Inflammatory macrophage treated with lipopolysaccharide for 4 hours (primary cell): ENCODE data around the gene CEACAM6.
"Not testable (repeated sequence)": the region's sequence is repeated elsewhere in the genome, so short reads cannot be mapped to it uniquely, and the experiment has no call there.

Experiments
- DNase-seq: peaks from one replicate; pipeline ENCODE4 v3.0.0-alpha.2; 2020

Gene CEACAM6

DNA sequence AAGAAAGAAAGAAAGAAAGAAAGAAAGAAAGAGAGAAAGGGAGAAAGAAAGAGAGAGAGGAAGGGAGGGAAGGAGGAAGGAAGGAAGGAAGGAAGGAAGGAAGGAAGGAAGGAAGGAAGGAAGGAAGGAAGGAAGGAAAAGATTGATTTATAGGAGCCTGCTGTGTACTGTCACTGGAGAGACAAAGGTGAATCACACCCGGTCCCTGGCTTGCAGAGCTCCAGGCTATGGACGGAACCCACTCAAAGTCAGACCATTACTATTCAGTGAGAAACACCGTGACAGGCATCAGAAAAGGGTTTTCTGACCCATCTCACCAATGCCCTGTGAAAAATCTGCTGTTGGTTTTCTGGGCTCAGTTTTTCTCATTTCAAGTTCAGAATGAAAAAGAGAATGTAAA lies 7.3 kb upstream of the CEACAM6 start:
- no peak for DNase-seq

DNA sequence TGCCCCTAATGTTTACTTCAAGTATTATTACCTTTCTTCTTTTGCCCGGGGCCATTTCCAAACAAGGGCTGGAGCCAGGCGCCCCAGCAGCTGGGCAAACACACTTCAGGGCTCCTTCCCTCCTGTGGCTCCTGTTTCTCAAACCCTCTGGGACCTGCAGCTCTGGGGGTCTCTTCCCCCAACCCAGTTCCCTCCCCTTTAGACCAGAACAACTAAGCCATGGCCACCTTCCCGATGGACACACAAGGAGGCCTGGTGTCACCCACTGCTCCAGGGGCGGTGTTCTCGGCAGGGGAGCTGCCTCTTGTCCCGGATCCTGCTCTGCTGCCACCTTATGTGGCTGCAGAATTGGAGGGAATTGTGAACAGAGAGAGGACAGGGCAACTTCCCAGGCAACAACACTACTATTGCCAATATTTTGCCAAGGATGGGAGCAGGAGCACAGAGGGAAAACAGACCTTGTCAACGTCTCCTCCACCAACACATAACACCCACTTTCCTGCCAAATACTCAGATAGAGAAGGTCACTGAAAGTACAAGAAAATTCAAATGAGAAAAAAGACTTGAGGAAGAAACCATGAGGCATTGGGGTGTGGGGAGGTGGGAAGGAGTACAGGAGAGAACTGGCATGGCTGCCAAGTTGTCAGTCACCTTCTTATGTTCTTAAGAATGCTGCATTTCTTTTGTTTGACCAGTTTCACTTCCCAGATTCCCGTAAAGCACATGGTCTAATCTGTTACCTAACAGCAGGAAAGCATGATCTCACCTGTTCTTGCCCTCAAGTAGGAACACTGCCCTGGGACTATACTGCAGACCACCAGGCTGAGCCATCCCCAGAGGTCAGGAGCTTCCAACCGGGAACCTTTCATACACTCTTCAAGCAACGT lies 4.8 kb upstream of the CEACAM6 start:
- DNase-seq, result peak; percentile 44

DNA sequence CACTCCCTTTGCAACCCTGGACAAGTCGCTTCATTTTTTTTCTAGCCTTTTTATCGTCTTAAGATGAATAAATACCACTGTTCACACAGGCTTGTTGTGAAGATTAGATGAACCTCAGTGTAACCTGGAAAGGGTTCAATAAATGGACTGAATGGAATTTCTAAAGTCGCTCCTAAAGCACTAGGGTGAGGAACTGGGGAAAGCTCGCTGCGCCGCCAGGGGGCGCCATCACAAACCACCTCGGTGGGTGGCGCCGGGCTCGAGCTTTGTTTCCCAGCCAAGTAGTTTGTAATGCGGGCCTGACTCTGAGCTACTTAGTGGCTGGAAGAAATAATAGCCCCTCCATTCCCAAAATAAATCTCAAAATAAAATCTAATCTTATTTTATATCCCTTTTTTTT lies 2.2 kb upstream of the CEACAM6 start:
- DNase-seq, result peak; percentile 63

DNA sequence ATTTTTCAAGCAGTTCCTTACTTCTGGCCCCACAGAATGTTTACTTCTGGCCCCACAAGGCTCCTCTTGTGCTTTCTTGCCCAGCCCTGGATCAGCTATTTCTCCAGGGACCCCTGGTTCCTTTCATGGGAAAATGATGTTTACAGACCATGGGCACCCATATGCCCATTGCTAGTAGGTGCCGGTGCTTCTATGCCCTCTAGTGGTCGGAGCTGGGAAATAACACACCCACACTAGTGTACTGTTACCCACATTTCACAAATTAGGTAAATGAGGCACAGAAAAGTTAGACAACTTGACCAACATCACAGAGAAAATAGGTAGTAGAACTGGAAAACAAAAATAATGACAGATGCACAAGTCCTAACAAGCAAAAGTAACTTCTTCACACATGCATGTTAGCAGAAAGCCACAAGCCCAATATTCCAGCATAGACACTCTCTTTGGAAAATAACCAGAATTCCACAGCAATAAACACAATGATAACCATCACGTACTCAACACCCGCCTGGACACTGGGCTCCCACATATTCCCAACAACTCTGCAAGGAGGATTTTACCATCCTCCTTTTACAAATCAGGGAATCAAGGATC lies 1.3 kb upstream of the CEACAM6 start:
- peak; percentile 58 for DNase-seq

DNA sequence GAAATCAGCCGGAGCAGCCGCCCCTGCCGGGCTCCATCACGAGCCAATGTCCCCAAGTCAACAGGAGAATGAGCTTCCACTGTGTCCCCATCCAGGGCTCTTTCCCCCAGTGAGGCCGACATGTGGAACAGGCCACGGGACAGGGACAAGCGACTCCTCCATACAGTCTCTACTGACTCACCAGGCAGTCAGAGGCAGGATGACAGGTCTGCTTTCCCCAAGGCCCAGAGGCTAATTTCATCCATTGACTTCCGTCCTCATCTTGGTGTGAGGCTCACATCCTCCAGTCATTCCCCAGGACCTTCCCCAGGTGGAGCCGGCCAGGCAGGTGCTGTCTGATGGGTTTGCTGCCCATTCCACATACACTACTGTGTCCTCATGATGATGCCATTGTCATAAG lies 3.5 kb downstream of the CEACAM6 start:
- no peak for DNase-seq

DNA sequence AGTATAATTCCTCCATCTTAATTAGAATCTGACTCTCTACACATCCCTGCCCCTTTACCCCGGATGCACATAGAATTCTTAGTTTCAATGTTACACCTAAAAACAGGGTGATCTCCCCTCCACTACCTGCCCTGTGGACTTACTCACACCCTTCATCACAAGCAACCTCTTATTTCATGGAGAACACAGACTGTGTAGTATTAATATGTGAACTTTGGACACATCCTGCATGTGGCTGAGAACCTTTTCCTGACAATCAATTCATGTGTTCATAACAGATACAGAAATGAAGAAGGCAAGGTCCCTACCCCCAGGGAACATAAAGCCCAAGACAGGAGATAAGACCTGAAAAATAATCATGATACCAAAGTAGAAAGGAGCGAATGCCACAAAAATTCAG lies 11.8 kb downstream of the CEACAM6 start:
- DNase-seq, result no peak

DNA sequence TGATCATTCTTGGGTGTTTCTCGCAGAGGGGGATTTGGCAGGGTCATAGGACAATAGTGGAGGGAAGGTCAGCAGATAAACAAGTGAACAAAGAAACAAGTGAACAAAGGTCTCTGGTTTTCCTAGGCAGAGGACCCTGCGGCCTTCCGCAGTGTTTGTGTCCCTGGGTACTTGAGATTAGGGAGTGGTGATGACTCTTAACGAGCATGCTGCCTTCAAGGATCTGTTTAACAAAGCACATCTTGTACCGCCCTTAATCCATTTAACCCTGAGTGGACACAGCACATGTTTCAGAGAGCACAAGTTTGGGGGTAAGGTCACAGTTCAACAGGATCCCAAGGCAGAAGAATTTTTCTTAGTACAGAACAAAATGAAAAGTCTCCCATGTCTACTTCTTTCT lies 12.8 kb downstream of the CEACAM6 start:
- not testable (repeated sequence) for DNase-seq

DNA sequence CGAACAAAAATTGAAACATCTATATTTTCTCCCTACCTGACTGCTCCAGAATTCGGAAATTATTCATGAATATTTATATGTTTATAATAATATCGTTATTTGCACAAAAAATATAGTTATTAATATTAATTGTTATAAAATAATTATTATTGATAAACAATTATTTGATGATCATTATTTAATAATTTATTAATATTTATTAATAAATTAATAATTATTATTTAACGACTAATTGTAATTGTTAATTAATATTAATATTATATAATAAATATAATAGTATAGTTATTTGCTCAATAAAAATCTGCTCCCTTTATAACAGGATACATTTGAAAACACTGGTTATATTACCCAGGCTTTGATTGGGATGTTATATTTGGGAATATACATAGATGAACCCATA lies 14.3 kb downstream of the CEACAM6 start:
- no peak for DNase-seq

DNA sequence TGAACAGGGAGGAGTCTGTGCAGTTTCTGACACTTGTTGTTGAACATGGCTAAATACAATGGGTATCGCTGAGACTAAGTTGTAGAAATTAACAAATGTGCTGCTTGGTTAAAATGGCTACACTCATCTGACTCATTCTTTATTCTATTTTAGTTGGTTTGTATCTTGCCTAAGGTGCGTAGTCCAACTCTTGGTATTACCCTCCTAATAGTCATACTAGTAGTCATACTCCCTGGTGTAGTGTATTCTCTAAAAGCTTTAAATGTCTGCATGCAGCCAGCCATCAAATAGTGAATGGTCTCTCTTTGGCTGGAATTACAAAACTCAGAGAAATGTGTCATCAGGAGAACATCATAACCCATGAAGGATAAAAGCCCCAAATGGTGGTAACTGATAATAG lies 16.1 kb downstream of the CEACAM6 start:
- no peak for DNase-seq

DNA sequence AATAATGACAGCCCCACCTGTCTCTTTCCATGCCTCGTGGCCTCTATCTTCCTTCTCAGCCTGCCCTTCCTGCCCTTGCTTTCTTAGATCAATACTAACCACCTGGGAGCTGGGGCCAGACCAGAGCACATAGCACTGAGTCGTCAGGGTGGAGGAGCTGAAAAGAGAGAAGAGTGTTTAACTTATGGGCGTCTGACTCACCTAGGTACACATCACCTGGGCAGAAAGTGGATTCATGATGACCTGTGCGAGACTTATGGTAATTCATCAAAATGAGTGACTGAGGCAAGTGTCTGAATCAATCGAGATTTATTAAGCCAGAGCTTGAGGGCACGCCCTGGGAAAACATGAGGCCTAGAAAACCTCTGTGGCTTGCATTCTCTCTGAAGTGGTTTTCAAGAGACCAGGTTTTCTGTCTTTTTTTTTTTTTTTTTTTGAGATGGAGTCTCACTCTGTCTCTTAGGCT lies 19.2 kb downstream of the CEACAM6 start:
- no peak for DNase-seq

DNA sequence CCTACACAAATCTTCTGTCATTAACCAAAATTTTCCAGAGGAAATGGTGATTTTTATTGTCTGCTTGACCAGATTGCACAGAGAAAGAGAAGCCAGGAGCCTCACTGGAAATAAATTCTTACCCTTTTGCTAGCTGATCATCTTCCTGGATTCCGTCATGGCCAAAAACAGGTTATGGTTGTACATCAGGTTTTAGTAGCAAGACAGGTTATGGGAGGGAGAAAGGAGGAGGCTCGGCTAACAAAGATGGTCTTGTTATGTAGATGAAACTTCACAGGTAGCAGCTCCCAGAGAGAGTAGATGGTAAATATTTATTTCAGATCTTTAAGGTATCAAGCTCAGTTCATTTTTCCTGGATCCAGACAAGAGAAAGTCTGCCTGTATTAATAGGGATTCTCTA lies 21.4 kb downstream of the CEACAM6 start:
- no peak for DNase-seq

DNA sequence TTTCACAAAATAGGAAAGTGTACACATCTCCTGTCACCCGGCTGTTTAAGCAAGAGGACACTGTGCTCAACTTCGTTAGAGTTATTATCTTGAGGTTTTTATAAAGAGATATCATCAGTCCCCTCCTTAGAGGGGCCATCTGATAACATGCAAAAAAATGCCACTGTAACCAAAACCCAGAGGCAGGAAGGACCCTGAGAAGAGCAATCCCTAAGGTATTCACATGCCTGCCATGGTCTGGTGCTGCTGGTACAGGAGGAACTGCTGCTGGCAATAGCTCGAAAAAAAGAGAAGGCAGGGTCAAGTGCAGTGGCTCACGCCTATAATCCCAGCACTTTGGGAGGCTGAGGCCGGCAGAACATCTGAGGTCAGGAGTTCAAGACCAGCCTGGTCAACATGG lies 28.3 kb downstream of the CEACAM6 start:
- no peak for DNase-seq

DNA sequence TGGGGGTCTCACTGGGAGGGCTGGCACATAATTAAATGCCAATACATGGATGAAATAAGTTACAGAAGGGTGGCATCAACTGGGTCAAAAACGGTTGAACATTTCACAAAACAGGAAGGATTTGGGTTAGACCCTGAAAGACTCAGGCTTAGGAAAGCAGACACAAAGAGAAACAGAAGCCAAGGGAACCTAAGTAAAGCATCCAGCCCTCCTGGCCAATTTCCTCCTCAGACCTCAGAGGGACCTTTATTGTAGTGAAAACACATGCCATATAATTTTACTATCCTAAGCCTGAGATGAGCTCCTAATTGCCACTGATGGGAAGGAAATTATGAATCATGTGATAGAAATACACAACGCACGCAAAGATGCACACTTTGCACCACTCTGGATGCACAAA lies 29.0 kb downstream of the CEACAM6 start:
- DNase-seq, result no peak

DNA sequence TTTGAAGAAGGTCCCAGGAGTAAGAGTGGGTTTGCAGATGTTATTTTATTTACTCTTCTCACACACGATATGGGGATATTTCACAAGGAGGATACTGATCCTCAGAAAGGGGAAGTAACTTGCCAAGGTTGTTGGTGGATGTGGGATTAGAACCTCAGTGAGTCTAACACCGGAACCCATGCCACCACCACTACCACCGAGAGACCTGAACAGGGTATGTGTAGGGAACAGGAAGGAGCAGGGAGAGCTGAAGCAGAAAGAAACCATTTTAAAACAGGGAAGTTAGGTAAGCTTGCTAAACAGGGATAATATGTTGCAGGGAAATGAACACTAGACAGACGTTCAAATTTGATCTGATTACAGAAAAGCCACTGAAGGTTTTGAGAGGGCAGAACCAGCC lies 29.4 kb downstream of the CEACAM6 start:
- peak; percentile 51 for DNase-seq

DNA sequence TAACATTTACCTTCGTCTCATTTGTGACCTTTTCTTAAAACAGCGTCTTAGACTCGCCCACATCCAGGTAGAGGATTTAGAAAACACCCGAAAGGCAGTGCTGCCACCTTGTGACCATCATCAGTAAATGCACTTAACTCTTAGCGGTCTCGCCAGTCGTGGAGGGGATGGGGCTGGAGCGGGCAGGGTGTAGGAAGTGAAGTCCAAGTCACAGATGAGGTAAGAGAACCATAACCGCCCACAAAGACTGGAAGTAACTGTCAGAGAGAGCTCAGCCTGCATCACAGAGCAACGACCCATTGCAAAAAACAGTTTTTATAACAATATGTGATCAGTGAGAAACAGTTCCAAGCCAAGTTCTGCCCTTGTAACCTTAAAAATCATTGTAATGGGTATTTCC lies 30.3 kb downstream of the CEACAM6 start:
- peak; percentile 87 for DNase-seq

DNA sequence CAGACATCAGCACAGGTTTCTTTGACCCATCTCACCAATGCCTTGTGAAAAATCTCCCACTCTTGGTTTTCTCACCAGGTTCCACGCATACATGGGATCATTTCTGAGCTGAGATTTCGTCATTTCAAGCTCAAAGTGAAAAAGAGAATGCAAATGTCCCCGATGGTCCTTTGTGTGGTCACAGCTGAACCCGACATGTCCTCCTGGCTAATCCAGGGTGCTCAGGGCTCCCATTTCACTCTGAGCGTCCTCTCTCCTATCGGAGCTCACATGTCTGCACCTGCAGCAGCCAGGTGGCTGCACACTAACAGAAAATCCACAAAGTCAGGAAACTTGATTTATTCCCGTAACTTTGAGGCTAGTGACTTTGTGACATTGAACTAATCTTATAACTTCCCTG lies 31.7 kb downstream of the CEACAM6 start:
- no peak for DNase-seq

DNA sequence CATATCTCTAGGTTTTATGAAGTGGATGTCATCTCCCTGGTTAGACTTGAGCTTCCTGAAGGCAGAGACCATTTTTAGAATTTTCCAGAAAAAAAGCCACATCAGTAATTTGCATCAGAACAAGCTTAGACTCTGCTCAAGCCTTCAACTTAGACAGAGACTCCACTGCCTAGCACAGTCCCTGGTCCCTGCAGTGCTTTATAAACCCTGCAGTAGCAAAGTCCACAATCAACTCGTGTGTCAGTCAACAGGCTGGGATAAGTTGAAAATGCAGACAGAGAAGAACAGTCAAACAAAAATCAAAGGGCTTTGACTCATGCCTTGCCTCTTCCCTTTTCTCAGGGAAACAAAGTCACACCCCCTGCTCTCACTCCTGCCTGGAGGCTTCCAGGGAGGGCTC lies 33.2 kb downstream of the CEACAM6 start:
- DNase-seq, result not testable (repeated sequence)

DNA sequence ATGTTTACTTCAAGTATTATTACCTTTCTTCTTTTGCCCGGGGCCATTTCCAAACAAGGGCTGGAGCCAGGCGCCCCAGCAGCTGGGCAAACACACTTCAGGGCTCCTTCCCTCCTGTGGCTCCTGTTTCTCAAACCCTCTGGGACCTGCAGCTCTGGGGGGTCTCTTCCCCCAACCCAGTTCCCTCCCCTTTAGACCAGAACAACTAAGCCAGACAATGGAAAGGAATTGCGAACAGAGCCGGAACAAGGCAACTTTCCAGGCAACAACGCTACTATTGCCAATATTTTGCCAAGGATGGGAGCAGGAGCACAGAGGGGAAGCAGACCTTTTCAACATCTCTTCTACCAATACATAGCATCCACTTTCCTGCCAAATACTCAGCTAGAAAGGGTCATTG lies 33.7 kb downstream of the CEACAM6 start:
- not testable (repeated sequence) for DNase-seq

DNA sequence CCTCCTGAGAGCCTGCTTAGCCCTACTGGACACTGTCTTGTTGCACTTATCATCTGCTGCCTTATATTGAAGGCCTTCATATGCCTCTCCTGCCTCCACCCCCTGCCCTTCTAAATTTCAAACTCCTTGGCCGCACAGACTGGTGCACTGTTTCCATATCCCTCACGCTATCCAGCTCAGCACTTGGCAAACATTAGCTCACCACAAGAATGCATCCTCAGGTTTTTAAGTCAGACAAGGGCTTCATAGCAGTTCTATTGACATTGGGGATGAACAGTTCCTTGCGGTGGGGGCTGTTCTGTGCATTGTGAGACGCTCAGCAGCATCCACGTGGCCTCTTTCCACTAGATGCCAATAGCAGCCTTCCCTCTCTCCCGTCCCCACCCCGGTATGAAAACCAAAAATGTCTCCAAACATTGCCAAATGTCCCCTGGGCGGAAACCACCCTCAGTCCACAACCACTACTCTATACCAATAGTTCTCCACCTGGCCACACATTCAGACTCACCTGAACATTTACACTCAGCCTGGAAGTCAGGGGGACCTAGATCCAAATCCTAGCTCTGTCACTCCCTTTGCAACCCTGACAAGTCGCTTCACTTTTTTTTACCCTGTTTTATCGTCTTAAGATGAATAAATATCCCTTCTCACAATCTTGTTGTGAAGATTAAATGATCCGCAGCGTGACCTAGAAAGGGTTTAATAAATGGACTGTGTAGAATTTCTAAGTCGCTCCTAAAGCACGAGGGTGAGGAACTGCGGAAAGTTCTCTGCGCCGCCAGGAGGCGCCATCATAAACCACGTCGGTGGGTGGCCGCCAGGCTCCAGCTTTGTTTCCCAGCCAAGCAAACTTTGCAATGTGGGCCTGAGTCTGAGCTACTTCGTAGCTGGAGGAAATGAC lies 37.4 kb downstream of the CEACAM6 start:
- peak; percentile 74 for DNase-seq

DNA sequence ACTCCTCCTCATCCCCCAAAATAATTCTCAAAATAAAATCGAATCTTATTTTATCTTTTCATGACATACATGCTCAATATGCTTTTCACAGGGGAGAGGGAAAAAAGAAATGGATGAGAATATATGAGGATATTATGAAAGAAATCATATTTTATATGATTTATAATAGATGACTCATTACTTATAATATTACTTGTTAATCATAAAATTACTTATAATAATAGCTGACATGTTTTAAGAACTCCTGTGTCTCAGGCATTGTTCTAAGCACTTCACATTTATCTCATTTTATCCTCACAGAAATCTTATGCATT lies 38.0 kb downstream of the CEACAM6 start:
- DNase-seq, result no peak

DNA sequence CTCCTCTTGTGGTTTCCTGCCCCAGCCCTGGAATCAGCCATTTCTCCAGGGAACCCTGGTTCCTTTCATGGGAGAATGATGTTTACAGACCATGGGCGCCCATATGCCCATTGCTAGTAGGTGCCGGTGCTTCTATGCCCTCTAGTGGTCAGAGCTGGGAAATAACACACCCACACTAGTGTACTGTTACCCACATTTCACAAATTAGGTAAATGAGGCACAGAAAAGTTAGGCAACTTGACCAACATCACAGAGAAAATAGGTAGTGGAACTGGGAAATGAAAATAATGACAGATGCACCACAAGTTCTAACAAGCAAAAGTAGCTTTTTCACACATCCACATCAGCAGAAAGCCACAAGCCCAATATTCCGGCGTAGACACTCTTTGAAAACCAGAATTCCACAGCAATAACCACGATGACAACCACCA lies 39.7 kb downstream of the CEACAM6 start:
- DNase-seq, result peak; percentile 82

DNA sequence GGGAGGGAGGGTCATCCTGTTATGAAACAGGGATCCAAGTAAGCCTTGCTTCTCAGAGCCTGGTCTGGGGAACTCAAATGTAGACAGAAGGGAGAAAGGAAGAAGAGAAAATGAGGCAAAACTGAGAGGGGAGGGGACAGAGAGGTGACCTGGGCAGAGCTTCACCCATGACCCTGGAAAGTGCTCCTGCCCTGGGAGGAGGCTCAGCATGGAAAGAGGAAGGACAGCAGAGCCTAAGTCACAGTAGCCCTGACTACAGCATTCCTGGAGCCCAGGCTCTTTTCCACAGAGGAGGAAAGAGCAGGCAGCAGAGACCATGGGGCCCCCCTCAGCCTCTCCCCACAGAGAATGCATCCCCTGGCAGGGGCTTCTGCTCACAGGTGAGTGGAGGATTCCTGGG lies 41.0 kb downstream of the CEACAM6 start, which contains the start of gene CEACAM3:
TSS of gene CEACAM3 (plus strand) at position 226 of the 400 bp plus-strand sequence. CDS start at position 317, 91 bp downstream.
- DNase-seq, result peak; percentile 31

DNA sequence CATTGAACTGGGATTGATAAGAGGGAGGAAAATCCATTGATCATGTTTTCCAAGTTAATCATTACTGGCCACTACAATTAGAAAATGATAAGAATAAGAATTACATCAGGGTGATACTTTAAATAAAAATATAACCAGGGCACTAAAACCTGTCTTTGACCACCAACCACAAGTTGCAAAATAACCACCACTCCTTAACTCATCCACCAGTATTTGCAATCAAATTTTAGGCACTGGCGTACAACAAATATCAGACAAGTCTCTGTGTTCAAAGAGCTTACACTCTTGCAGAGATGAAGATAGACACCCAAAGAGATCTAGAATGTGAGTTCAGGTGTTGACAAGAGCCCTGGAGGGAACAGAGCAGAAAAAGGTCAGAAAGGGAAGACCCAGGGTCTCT lies 41.6 kb downstream of the CEACAM6 start:
- DNase-seq, result no peak
